Measurements from ENCODE around the gene WIPF1. TPM values are rescaled to one million over a fixed set of nuclear protein-coding genes. Genes with fewer than 3 reads are reported as not detected.

The WIPF1 gene
- total and polyA plus RNA-seq, 2 of the 13 experiments (the other 11 are each of a cell fraction or from before 2014, with no cell fraction given) = 0.01 TPM; not detected in 1

DNA sequence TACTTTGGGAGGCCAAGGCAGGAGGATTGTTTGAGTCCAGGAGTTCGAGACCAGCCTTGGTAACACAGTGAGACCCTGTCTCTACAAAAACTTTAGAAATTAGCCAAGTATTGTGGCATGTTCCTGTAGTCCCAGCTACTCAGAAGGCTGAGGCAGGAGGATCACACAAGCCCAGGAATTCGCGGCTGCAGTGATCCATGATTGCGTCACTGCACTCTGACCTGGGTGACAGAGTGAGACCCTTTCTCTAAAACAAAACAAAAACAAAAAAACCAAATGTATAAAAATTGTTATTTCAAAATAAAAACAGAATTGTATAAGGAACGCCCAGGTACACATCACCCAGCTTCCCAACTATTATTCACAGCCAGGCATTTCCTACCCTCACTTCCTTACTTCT lies 56.7 kb downstream of the WIPF1 start:
- Histone ChIP-seq H4K20me1 (ENCODE audit: insufficient read depth, low read length) (no peaks in the 10 kb centered on the region), H3K36me3 (replicated peaks in 1 of 2; ENCODE audit: control insufficient read depth in 1 of 2, insufficient read depth in 2 of 2, low read length in 2 of 2) (no peaks in the 10 kb centered on the region), H3K4me3 (replicated peaks in 1 of 3; ENCODE audit: insufficient read depth in 1 of 3, low read depth in 2 of 3, low read length in 3 of 3) (no peak overlapping the region), H3K79me2 (ENCODE audit: insufficient read depth, low read length) (no peaks in the 10 kb centered on the region), H3K9me3 (ENCODE audit: low read length) (no peaks in the 10 kb centered on the region), H3K4me1 (ENCODE audit: insufficient read depth, low read length) (no peaks in the 10 kb centered on the region), H2AFZ (ENCODE audit: low read length) (no peak overlapping the region), H3K4me2 (ENCODE audit: low read depth, low read length) (no peak overlapping the region), H3K9ac (ENCODE audit: insufficient read depth, low read depth, low read length) (no peak overlapping the region), H3K27ac (ENCODE audit: extremely low read length, insufficient read depth, low read length) (no peak overlapping the region), H3K27me3 (ENCODE audit: control insufficient read depth in 1 of 2, insufficient read depth in 2 of 2, low read length in 2 of 2) (peaks cover 1 to 12% of the 10 kb centered on the region in 2 experiments; a peak in 3 of 5 replicates)
- CTCF ChIA-PET (ENCODE audit: low intra/inter-chr PET ratio, low total read pairs) = no interaction called here
- DNase-seq (ENCODE audit: low spot score) = no peak
- no TSS peak for BruUV-seq (replicated peaks)
- 8% methylated on average over 5 of the region's 5 CpGs for WGBS (ENCODE audit: low lambda C conversion rate)
- intact Hi-C loops (cut with micrococcal nuclease; ENCODE audit: unreplicated experiment) = no loop called here
- FAIRE-seq = no peak
- peak; percentile 43; the same call in 1 of the 2 replicates for TF ChIP-seq ATF7 (IDR thresholded peaks at IDR 0.05)
- TF ChIP-seq ATF7 (CRISPR knock-in tag; IDR thresholded peaks at IDR 0.05) = no peak
- TF ChIP-seq POLR2AphosphoS2 (IDR thresholded peaks at IDR 0.05; ENCODE audit: low read depth, low read length) = no peak
- peak; percentile 73 for TF ChIP-seq CEBPG (CRISPR knock-in tag; IDR thresholded peaks at IDR 0.05)
- TF ChIP-seq CEBPB (IDR thresholded peaks at IDR 0.05; ENCODE audit: borderline replicate concordance, low read depth, low read length) = peak; percentile 77
- ATAC-seq = no peak
- in situ Hi-C loops (cut with HindIII; ENCODE audit: extremely low pct_ligation_motif_present, low pct_unique_long_range_greater_than_20kb) = no loop called here
- POLR2A ChIA-PET = no interaction called here

DNA sequence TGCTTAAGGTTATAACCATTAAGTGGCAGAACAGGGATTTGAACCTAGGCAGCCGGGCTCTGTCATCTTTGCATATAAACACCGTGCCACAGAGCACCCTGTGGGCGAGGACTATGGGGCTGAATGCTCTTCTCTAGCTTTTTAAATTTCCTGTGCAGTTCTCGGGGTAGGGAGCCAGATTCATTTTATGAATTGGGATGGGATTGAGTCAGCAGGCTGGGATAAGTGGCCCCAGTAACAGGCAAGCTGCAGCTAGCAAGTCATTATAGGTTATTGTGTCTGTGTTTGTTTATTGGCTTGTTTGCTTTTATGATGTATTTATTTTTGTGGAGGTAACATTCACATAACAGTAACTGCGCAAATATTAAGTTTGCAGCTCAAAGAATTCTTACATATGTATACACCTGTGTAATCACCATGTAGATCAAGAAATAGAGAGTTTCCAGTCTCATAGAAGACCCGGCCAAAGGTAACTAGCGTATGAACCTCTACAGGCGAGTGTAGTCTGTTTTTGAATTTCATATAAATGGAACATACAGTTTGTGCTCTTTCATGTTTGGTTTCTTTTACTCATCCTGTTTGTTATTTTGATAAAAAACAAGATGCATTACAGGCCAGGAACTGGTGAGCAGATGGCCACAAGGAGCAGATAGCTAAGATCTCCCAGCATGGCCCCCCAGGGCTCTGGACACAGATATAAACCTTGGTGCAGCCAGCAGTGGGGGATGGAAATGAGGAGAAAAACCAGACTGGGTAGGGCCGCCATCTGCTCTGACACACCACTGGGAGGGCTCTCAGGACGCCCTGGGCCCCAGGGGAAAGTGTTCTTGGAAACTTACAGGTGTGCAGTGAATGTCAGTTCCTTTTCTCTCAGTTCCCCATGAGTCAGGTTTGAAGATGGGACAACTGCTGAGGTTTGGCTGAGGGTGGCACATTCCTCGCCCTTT lies 61.6 kb downstream of the WIPF1 start:
- CTCF ChIA-PET (ENCODE audit: low intra/inter-chr PET ratio, low total read pairs) = no interaction called here
- POLR2A ChIA-PET = no interaction called here
- FAIRE-seq = no peak

More for the DNA sequence above, 61.6 kb downstream of the WIPF1 start:
- no peaks in the 10 kb centered on the region for H3K9me3 ChIP-seq (ENCODE audit: low read length)
- no peaks in the 10 kb centered on the region for H3K4me1 ChIP-seq (ENCODE audit: insufficient read depth, low read length)
- H3K4me3 ChIP-seq (replicated peaks in 1 of 3; ENCODE audit: insufficient read depth in 1 of 3, low read depth in 2 of 3, low read length in 3 of 3) = no peak overlapping the region
- no peak overlapping the region for H2AFZ ChIP-seq (ENCODE audit: low read length)
- intact Hi-C loops (cut with micrococcal nuclease; ENCODE audit: unreplicated experiment) = no loop called here
- H3K27ac ChIP-seq (ENCODE audit: extremely low read length, insufficient read depth, low read length) = no peak overlapping the region
- H3K9ac ChIP-seq (ENCODE audit: insufficient read depth, low read depth, low read length) = no peak overlapping the region
- no peaks in the 10 kb centered on the region for H3K36me3 ChIP-seq (replicated peaks in 1 of 2; ENCODE audit: control insufficient read depth in 1 of 2, insufficient read depth in 2 of 2, low read length in 2 of 2)
- no peak for ATAC-seq
- H3K4me2 ChIP-seq (ENCODE audit: low read depth, low read length) = no peak overlapping the region
- H3K27me3 ChIP-seq (ENCODE audit: control insufficient read depth in 1 of 2, insufficient read depth in 2 of 2, low read length in 2 of 2) = peaks cover 1 to 21% of the 10 kb centered on the region in 2 experiments; a peak in 3 of 5 replicates
- H4K20me1 ChIP-seq (ENCODE audit: insufficient read depth, low read length) = no peaks in the 10 kb centered on the region
- DNase-seq (ENCODE audit: low spot score) = no peak
- TF ChIP-seq BRCA1 (CRISPR knock-in tag; IDR thresholded peaks at IDR 0.05) = no peak
- TF ChIP-seq RFX3 (CRISPR knock-in tag; IDR thresholded peaks at IDR 0.05) = no peak
- no peak for TF ChIP-seq ZFY (CRISPR knock-in tag; IDR thresholded peaks at IDR 0.05)
- TF ChIP-seq HIVEP1 (CRISPR knock-in tag; IDR thresholded peaks at IDR 0.05) = no peak
- 29% methylated on average over 11 of the region's 11 CpGs for WGBS (ENCODE audit: low lambda C conversion rate)
- BruUV-seq (replicated peaks) = no TSS peak
- in situ Hi-C loops (cut with HindIII; ENCODE audit: extremely low pct_ligation_motif_present, low pct_unique_long_range_greater_than_20kb) = no loop called here
- H3K79me2 ChIP-seq (ENCODE audit: insufficient read depth, low read length) = no peaks in the 10 kb centered on the region
